ENCODE measurements around the gene FRMPD4. TPM values are rescaled to one million over a fixed set of nuclear protein-coding genes. Genes with fewer than 3 reads are reported as not detected.

Gene FRMPD4
- total and polyA plus RNA-seq, 8 donors: 0.45 to 0.86 (median 0.68) TPM; not detected in 2

DNA sequence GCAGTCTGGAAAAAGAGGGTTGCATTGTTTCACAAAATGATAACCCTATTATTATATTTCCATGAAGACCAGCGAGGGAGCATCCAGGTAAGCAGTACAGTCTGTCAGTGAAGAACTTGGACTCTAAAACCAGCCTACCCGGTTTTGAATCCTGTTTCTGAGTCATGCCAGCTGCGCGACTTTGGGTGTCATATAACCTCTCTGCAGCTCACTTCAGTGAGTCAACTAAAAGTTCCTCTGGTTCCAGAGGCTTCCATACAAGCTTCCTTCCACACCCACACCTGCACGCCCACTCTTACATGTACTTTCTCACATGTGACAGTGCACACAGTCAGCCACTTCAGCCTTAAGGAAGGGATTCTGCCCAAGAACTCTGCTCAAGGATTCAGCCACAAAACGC lies 603.1 kb downstream of the FRMPD4 start:
- no peaks in the 10 kb centered on the region for H3K36me3 ChIP-seq
- H3K27ac ChIP-seq: no peak overlapping the region
- DNase-seq (peak in 1 of 4 donors; percentile 19), ATAC-seq (no peak)
- no peaks in the 10 kb centered on the region for H3K27me3 ChIP-seq
- intact Hi-C loops (cut with DNase I): no loop called here
- no peaks in the 10 kb centered on the region for H3K9me3 ChIP-seq
- H3K4me3 ChIP-seq: no peak overlapping the region
- TF ChIP-seq, protein P1, sequence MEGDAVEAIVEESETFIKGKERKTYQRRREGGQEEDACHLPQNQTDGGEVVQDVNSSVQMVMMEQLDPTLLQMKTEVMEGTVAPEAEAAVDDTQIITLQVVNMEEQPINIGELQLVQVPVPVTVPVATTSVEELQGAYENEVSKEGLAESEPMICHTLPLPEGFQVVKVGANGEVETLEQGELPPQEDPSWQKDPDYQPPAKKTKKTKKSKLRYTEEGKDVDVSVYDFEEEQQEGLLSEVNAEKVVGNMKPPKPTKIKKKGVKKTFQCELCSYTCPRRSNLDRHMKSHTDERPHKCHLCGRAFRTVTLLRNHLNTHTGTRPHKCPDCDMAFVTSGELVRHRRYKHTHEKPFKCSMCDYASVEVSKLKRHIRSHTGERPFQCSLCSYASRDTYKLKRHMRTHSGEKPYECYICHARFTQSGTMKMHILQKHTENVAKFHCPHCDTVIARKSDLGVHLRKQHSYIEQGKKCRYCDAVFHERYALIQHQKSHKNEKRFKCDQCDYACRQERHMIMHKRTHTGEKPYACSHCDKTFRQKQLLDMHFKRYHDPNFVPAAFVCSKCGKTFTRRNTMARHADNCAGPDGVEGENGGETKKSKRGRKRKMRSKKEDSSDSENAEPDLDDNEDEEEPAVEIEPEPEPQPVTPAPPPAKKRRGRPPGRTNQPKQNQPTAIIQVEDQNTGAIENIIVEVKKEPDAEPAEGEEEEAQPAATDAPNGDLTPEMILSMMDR (IDR thresholded peaks at IDR 0.05): no peak
- no peaks in the 10 kb centered on the region for H3K4me1 ChIP-seq

DNA sequence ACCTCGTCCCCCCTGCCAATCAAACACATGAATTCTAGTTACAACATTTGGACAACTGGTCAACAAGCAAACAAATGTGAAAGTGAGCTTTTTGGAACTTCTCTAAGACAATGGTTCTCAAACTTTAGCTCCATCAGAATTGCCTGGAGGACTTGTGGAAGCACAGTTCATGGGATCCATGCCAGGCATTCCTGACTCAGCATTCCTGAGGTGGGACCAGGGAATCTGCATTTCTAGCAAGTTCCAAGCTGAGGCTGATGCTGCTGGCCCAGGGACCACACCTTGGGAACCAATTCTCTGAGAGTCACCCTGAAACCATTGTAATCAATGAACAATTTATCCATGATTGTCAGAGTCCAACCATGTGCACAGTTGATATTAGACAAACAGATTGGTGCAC lies 609.2 kb downstream of the FRMPD4 start:
- no peak overlapping the region for H3K4me3 ChIP-seq
- intact Hi-C loops (cut with DNase I): no loop called here
- DNase-seq: no peak

DNA sequence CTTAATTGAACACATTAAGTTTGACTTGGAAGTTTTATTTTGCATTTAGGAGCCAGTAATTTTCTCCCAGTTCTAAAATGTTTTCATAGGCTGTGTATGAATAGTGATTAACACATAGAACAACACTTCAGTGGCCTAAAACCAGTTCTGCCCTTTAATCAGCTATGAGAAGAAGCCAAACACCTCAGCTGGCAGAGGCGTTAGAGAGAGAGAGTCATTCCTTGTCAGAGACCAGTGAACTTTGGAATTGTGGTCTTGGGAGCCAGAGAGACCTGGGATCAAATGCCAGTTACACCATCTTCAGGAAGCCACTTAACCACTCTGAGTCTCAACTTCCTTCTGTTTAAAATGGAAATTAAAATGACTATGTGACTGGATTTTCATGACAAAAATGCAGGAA lies 613.6 kb downstream of the FRMPD4 start:
- TF ChIP-seq, protein P1 (IDR thresholded peaks at IDR 0.05): no peak
- intact Hi-C loops (cut with DNase I): no loop called here
- DNase-seq (no peak), ATAC-seq (no peak)
- Histone ChIP-seq H3K27me3 (no peaks in the 10 kb centered on the region), H3K9me3 (no peaks in the 10 kb centered on the region), H3K36me3 (no peaks in the 10 kb centered on the region), H3K4me3 (no peak overlapping the region), H3K27ac (no peak overlapping the region), H3K4me1 (no peaks in the 10 kb centered on the region)

More for the DNA sequence above, 609.2 kb downstream of the FRMPD4 start:
- ATAC-seq: no peak
- TF ChIP-seq, protein P1 (IDR thresholded peaks at IDR 0.05): no peak
- no peaks in the 10 kb centered on the region for H3K27me3 ChIP-seq
- H3K27ac ChIP-seq: no peak overlapping the region
- H3K36me3 ChIP-seq: no peaks in the 10 kb centered on the region
- no peaks in the 10 kb centered on the region for H3K9me3 ChIP-seq
- H3K4me1 ChIP-seq: no peaks in the 10 kb centered on the region

DNA sequence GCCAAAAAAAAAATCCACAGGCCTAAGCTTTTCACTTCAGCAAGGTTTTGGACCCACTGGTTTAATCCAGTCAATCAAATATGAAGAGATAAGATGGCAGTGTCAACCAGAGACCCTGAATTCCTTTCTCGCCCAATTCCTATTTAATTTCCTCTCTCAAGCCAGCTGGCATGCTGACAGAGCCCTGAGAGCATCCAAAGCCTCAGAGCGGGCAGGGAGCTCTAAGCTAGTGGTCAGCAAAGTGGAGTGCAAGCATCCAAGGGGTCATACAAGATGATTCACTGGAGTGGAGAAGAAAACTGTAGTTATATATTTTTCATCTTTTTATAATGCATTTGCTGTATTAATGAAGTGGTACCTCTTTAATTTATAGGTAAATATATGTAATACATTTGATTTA lies 615.1 kb downstream of the FRMPD4 start:
- H3K4me3 ChIP-seq: no peak overlapping the region
- intact Hi-C loops (cut with DNase I): no loop called here

DNA sequence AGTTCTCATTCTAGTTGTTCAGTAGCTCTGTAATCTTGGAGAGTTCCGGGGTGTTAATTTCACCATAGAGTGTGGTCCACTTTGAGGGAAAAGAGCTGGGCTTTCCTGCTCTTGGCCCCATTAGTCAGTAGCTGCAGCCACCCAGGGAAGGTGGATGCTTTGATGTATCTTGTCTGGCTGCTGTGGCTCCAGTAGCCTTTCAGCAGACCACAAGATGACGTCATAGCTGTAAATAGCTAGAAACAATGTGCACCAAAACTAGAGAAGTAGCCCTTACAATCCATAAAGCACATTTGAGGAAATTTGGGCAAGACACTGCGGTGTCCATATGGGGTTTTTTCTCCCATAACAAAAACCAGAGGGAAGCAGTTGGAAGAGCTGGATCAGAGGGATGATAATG lies 620.0 kb downstream of the FRMPD4 start:
- intact Hi-C loops (cut with DNase I): no loop called here
- ATAC-seq (no peak), DNase-seq (no peak)
- Histone ChIP-seq H3K36me3 (no peaks in the 10 kb centered on the region), H3K27ac (no peak overlapping the region), H3K27me3 (no peaks in the 10 kb centered on the region), H3K4me1 (no peaks in the 10 kb centered on the region), H3K9me3 (no peaks in the 10 kb centered on the region), H3K4me3 (no peak overlapping the region)
- TF ChIP-seq, protein P1 (IDR thresholded peaks at IDR 0.05): no peak

More for the DNA sequence above, 615.1 kb downstream of the FRMPD4 start:
- DNase-seq (no peak), ATAC-seq (no peak)
- no peaks in the 10 kb centered on the region for H3K9me3 ChIP-seq
- H3K27me3 ChIP-seq: no peaks in the 10 kb centered on the region
- no peaks in the 10 kb centered on the region for H3K36me3 ChIP-seq
- no peak overlapping the region for H3K27ac ChIP-seq
- TF ChIP-seq, protein P1 (IDR thresholded peaks at IDR 0.05): no peak
- no peaks in the 10 kb centered on the region for H3K4me1 ChIP-seq
